Liver (tissue), 9 donors: ENCODE data around the gene ATAD5. TPM values are rescaled to one million over a fixed set of nuclear protein-coding genes. Genes with fewer than 3 reads are reported as not detected.

Source experiments
- DNase-seq: peaks from one replicate; pipeline ENCODE4 v3.0.0-alpha.2; 2017; ENCODE audit warnings: low spot score
- H3K27ac ChIP-seq, 2 donors: one replicate each; pipeline ENCODE4 v1.7.0; 2013; ENCODE audit warnings: inconsistent platforms in 2 of 2, low read length in 2 of 2, control low read depth in 1 of 2, low read depth in 1 of 2, mild to moderate bottlenecking in 1 of 2
- H3K27me3 ChIP-seq, 4 donors: one replicate each; pipeline versions ENCODE4 v1.6.1 to v1.7.0; 2013; ENCODE audit warnings: low read length in 3 of 4, inconsistent platforms in 1 of 4, mild to moderate bottlenecking in 1 of 4, moderate library complexity in 1 of 4; ENCODE audit not compliant: control insufficient read depth in 4 of 4, insufficient read depth in 4 of 4
- H3K36me3 ChIP-seq, 4 donors: one replicate each; pipeline versions ENCODE4 v1.6.1 to v1.7.0; 2013; ENCODE audit warnings: low read length in 3 of 4, mild to moderate bottlenecking in 3 of 4, low read depth in 1 of 4, moderate library complexity in 1 of 4; ENCODE audit not compliant: control insufficient read depth in 4 of 4, insufficient read depth in 3 of 4
- H3K4me1 ChIP-seq, 4 donors: one replicate each; pipeline versions ENCODE4 v1.6.1 to v1.7.0; 2013; ENCODE audit warnings: low read length in 3 of 4, mild to moderate bottlenecking in 3 of 4, moderate library complexity in 1 of 4; ENCODE audit not compliant: control insufficient read depth in 4 of 4, insufficient read depth in 4 of 4
- H3K4me3 ChIP-seq, 3 donors: one replicate each; pipeline versions ENCODE4 v1.6.1 to v1.7.0; 2013; ENCODE audit warnings: low read length in 3 of 3, control low read depth in 1 of 3, low read depth in 1 of 3, mild to moderate bottlenecking in 1 of 3
- H3K9ac ChIP-seq, 2 donors: one replicate each; pipeline ENCODE4 v1.7.0; 2013; ENCODE audit warnings: low read length in 2 of 2, mild to moderate bottlenecking in 2 of 2, moderate library complexity in 2 of 2, control low read depth in 1 of 2, low read depth in 1 of 2
- H3K9me3 ChIP-seq, 4 donors: one replicate each; pipeline versions ENCODE4 v1.6.1 to v1.7.0; 2013; ENCODE audit warnings: low read length in 3 of 4; ENCODE audit not compliant: control insufficient read depth in 4 of 4
- ATF3 ChIP-seq: IDR thresholded peaks from 2 replicates; pipeline ENCODE4 v1.6.1; 2016; ENCODE audit warnings: antibody characterized with exemption
- CTCF ChIP-seq: fragments of 150-350 bp; IDR thresholded peaks from 2 replicates; pipeline ENCODE4 v1.5.1; 2017; ENCODE audit warnings: improper control_type of control experiment, low read depth, low read length; ENCODE audit not compliant: missing input control
- EGR1 ChIP-seq, 2 donors: IDR thresholded peaks; 2 replicates each; pipeline ENCODE4 v1.6.1; 2016 to 2018; ENCODE audit warnings: antibody characterized with exemption in 2 of 2, low read depth in 2 of 2
- FOXA1 ChIP-seq: IDR thresholded peaks from 2 replicates; pipeline ENCODE4 v1.6.1; 2016; ENCODE audit warnings: antibody characterized with exemption
- FOXA2 ChIP-seq: IDR thresholded peaks from 2 replicates; pipeline ENCODE4 v1.6.1; 2016; ENCODE audit warnings: antibody characterized with exemption
- GABPA ChIP-seq, 2 donors: IDR thresholded peaks in 1 of 2; conservative IDR thresholded peaks in 1 of 2; 2 replicates each; pipeline ENCODE4 v1.6.1; 2016; ENCODE audit warnings: antibody characterized with exemption in 2 of 2, mild to moderate bottlenecking in 1 of 2, moderate library complexity in 1 of 2
- HNF4A ChIP-seq, 2 donors: conservative IDR thresholded peaks; 2 replicates each; pipeline ENCODE4 v1.6.1; 2016; ENCODE audit warnings: antibody characterized with exemption in 2 of 2, mild to moderate bottlenecking in 2 of 2
- JUND ChIP-seq, 2 donors: IDR thresholded peaks; 2 replicates each; pipeline ENCODE4 v1.6.1; 2016; ENCODE audit warnings: antibody characterized with exemption in 2 of 2
- MAX ChIP-seq: IDR thresholded peaks from 2 replicates; pipeline ENCODE4 v1.6.1; 2016; ENCODE audit warnings: antibody characterized with exemption
- RAD21 ChIP-seq, 2 donors: IDR thresholded peaks; 2 replicates each; pipeline ENCODE4 v1.6.1; 2016; ENCODE audit warnings: antibody characterized with exemption in 2 of 2, mild to moderate bottlenecking in 2 of 2
- REST ChIP-seq: IDR thresholded peaks from 2 replicates; pipeline ENCODE4 v1.6.1; 2016; ENCODE audit warnings: antibody characterized with exemption, mild to moderate bottlenecking
- RXRA ChIP-seq, 2 donors: IDR thresholded peaks; 2 replicates each; pipeline ENCODE4 v1.6.1; 2017 to 2018; ENCODE audit warnings: antibody characterized with exemption in 2 of 2, mild to moderate bottlenecking in 1 of 2
- SP1 ChIP-seq: IDR thresholded peaks from 2 replicates; pipeline ENCODE4 v1.6.1; 2018; ENCODE audit warnings: antibody characterized with exemption, mild to moderate bottlenecking
- TAF1 ChIP-seq: conservative IDR thresholded peaks from 2 replicates; pipeline ENCODE4 v1.6.1; 2016; ENCODE audit warnings: antibody characterized with exemption, mild to moderate bottlenecking
- YY1 ChIP-seq: IDR thresholded peaks from 2 replicates; pipeline ENCODE4 v1.6.1; 2016; ENCODE audit warnings: antibody characterized with exemption, mild to moderate bottlenecking
- ZBTB33 ChIP-seq: IDR thresholded peaks from 2 replicates; pipeline ENCODE4 v1.6.1; 2016; ENCODE audit warnings: antibody characterized with exemption
- WGBS: extraction: QIAGEN DNeasy Blood & Tissue Kit; methylation state at CpG from one replicate; pipeline ENCODE4 v1.1.7; 2013; 5-methylcytosine and 5-hydroxymethylcytosine counted together
- polyA plus RNA-seq, 2 donors: library from polyadenylated mRNA; stranded (reverse) in 1 of 2; unstranded in 1 of 2; fragments of 200-250 nt in 1 of 2; fragments of >200 nt in 1 of 2; fragmentation: Nextera tagmentation in 1 of 2; extraction: Ambion mirVana in 1 of 2; gene quantifications; one replicate each; pipeline versions ENCODE4 v1.2.1 to v1.2.3, GENCODE V29; 2013 to 2015
- total RNA-seq, 2 donors: library from RNA; depleted of rRNA; stranded (reverse); fragments of >200 nt; gene quantifications; one replicate each; pipeline ENCODE4 v1.2.3, GENCODE V29; 2014
- donor health status: healthy.
- donor health status: healthy.
- donor health status: healthy.
- donor health status: healthy.
- donor health status: healthy.

Gene ATAD5
- total and polyA plus RNA-seq, 4 donors = 0.15 to 10.6 (median 0.52) TPM

- Histone ChIP-seq H3K4me3 (peak overlapping the region; percentile 88 to 90 (median 89)), H3K9me3 (no peaks in the 10 kb centered on the region), H3K36me3 (peaks cover 0 to 2% (median 0%) of the 10 kb centered on the region in 4 donors), H3K27me3 (no peaks in the 10 kb centered on the region), H3K9ac (peak overlapping the region; percentile 66 to 70), H3K27ac (peak overlapping the region; percentile 68 to 81), H3K4me1 (peaks cover 0 to 12% (median 6%) of the 10 kb centered on the region in 4 donors)
- TF ChIP-seq EGR1 (IDR thresholded peaks at IDR 0.05; ENCODE audit: low read depth in 2 of 2) (no peak), JUND (IDR thresholded peaks at IDR 0.05) (no peak), HNF4A (conservative IDR thresholded peaks at IDR 0.05) (no peak), TAF1 (no peak), FOXA1 (no peak), RXRA (IDR thresholded peaks at IDR 0.05) (no peak), FOXA2 (no peak), ATF3 (no peak), ZBTB33 (no peak), SP1 (no peak)
- 1% methylated on average over 11 of the region's 11 CpGs for WGBS
- peak; percentile 47 for DNase-seq
Observed at GRCh38 chr17:30824002-30824355, 7.8 kb upstream of the ATAD5 start.

- Histone ChIP-seq H3K4me3 (peak within 1 kb of the TSS; percentile 88 to 90 (median 89)), H3K36me3 (no peaks in the 10 kb centered on the region), H3K4me1 (peaks cover 0 to 12% (median 6%) of the 10 kb centered on the region in 4 donors), H3K9ac (peak within 1 kb of the TSS; percentile 66 to 70), H3K27ac (peak within 1 kb of the TSS; percentile 68 to 81), H3K9me3 (no peaks in the 10 kb centered on the region), H3K27me3 (no peaks in the 10 kb centered on the region)
- peak; percentile 87 for DNase-seq
- TF ChIP-seq FOXA2 = no peak
- TF ChIP-seq REST = no peak
- TF ChIP-seq RXRA (IDR thresholded peaks at IDR 0.05) = peak in 1 of 2 donors; percentile 11
- TF ChIP-seq JUND (IDR thresholded peaks at IDR 0.05) = no peak
- peak in 1 of 2 donors; percentile 37 for TF ChIP-seq RAD21 (IDR thresholded peaks at IDR 0.05)
- TF ChIP-seq ZBTB33 = no peak
- TF ChIP-seq MAX = no peak
- TF ChIP-seq GABPA (IDR thresholded peaks at IDR 0.05 in 1 of 2, conservative IDR thresholded peaks at IDR 0.05 in 1 of 2) = peak in 1 of 2 donors; percentile 45
- TF ChIP-seq HNF4A (conservative IDR thresholded peaks at IDR 0.05) = no peak
- peak; percentile 28 for TF ChIP-seq CTCF
- TF ChIP-seq YY1 = peak; percentile 30
- TF ChIP-seq TAF1 = no peak
- 7% methylated on average over 75 of the region's 75 CpGs for WGBS
Observed at GRCh38 chr17:30824356-30825145, 7.2 kb upstream of the ATAD5 start, which contains the start of gene CRLF3. Gene CRLF3, minus strand, starts transcription at chr17:30824692. Its CDS starts 41 bp downstream, at chr17:30824651.
